Suprapubic skin (tissue), 4 donors: ENCODE measurements around the gene TLR3.

ENCODE experiments used
- EP300 ChIP-seq: sonication (generic); formaldehyde crosslinking; IDR thresholded peaks from one replicate; pipeline ENCODE4 v1.6.1; 2017; ENCODE audit warnings: antibody characterized with exemption
- POLR2A ChIP-seq, 2 donors: fragments of 450-650 bp; IDR thresholded peaks; one replicate each; pipeline ENCODE4 v1.6.1; 2017; ENCODE audit warnings: antibody characterized with exemption in 2 of 2, mild to moderate bottlenecking in 2 of 2, moderate library complexity in 2 of 2
- POLR2AphosphoS5 ChIP-seq, 3 donors: sonication (generic); formaldehyde crosslinking; IDR thresholded peaks; one replicate each; pipeline ENCODE4 v1.6.1; 2017; ENCODE audit warnings: antibody characterized with exemption in 3 of 3
- TF ChIP-seq, protein P1 (sequence below), 2 donors: fragments of 200-600 bp in 1 of 2; fragments of 450-650 bp in 1 of 2; sonication (generic) in 1 of 2; IDR thresholded peaks; one replicate each; pipeline ENCODE4 v1.5.1; 2016 to 2019; ENCODE audit warnings: antibody characterized with exemption in 2 of 2, mild to moderate bottlenecking in 1 of 2, moderate library complexity in 1 of 2

DNA sequence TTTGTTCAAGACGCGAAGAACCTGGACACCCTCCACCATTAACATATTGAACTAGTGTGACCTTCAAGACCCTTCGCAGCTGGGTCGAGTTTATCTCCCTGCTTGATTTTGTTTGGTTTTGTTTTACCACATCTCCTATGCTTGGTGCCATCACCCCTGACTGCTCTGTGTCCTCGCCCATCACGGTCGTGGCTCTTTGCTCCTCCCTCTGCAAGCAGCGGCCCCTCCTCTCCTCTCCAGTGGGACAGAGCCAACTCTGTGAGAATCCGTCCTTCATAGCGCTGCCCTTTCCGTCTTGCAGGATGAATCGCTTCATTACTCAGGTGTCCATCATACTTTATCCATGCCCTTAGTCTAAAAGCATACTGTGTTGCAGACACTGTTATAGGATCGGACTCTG, 26.4 kb downstream of the TLR3 start:
- TF ChIP-seq, protein P1, sequence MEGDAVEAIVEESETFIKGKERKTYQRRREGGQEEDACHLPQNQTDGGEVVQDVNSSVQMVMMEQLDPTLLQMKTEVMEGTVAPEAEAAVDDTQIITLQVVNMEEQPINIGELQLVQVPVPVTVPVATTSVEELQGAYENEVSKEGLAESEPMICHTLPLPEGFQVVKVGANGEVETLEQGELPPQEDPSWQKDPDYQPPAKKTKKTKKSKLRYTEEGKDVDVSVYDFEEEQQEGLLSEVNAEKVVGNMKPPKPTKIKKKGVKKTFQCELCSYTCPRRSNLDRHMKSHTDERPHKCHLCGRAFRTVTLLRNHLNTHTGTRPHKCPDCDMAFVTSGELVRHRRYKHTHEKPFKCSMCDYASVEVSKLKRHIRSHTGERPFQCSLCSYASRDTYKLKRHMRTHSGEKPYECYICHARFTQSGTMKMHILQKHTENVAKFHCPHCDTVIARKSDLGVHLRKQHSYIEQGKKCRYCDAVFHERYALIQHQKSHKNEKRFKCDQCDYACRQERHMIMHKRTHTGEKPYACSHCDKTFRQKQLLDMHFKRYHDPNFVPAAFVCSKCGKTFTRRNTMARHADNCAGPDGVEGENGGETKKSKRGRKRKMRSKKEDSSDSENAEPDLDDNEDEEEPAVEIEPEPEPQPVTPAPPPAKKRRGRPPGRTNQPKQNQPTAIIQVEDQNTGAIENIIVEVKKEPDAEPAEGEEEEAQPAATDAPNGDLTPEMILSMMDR (IDR thresholded peaks at IDR 0.05): no peak
- TF ChIP-seq POLR2A (IDR thresholded peaks at IDR 0.05): no peak
- no peak for TF ChIP-seq POLR2AphosphoS5 (IDR thresholded peaks at IDR 0.05)
- no peak for TF ChIP-seq EP300
